Heart right ventricle (tissue), 16 donors: Measurements from ENCODE around the gene MS4A8. TPM values are rescaled to one million over a fixed set of nuclear protein-coding genes. Genes with fewer than 3 reads are reported as not detected.
"Not testable (repeated sequence)": the region's sequence is repeated elsewhere in the genome, so short reads cannot be mapped to it uniquely, and the experiment has no call there.

Source experiments
- ATAC-seq, 8 donors: fragments of 200-7000 bp; cut with Tn5 transposase; one replicate each; pipeline ENCODE4 v1.9.1; 2020; ENCODE audit warnings: mild to moderate bottlenecking in 8 of 8, moderate library complexity in 8 of 8, moderate number of reproducible peaks in 1 of 8
- DNase-seq, 2 donors: peaks; one replicate each; pipeline ENCODE4 v3.0.0-alpha.2; 2020
- H3K27ac ChIP-seq, 10 donors: fragments of 200-600 bp; sonication (generic) in 2 of 10; one replicate each; pipeline versions ENCODE4 v1.5.0 to v1.8.0; 2020 to 2022; ENCODE audit warnings: mild to moderate bottlenecking in 3 of 10
- H3K27me3 ChIP-seq, 7 donors: fragments of 200-600 bp; one replicate each; pipeline ENCODE4 v1.8.0; 2021 to 2022; ENCODE audit warnings: mild to moderate bottlenecking in 2 of 7
- H3K36me3 ChIP-seq, 9 donors: fragments of 200-600 bp; sonication (generic) in 1 of 9; one replicate each; pipeline versions ENCODE4 v1.5.0 to v1.8.0; 2020 to 2022; ENCODE audit warnings: mild to moderate bottlenecking in 2 of 9
- H3K4me1 ChIP-seq, 9 donors: fragments of 200-600 bp; sonication (generic) in 1 of 9; one replicate each; pipeline versions ENCODE4 v1.5.0 to v1.8.0; 2020 to 2022; ENCODE audit warnings: mild to moderate bottlenecking in 4 of 9
- H3K4me3 ChIP-seq, 10 donors: fragments of 200-600 bp; sonication (generic) in 2 of 10; one replicate each; pipeline versions ENCODE4 v1.5.0 to v1.8.0; 2020 to 2022; ENCODE audit warnings: mild to moderate bottlenecking in 7 of 10, moderate library complexity in 2 of 10
- H3K9me3 ChIP-seq, 11 donors: fragments of 200-600 bp in 10 of 11; sonication (generic) in 2 of 11; one replicate each; pipeline versions ENCODE4 v1.5.0 to v1.8.0; 2013 to 2022; ENCODE audit warnings: mild to moderate bottlenecking in 2 of 11, control low read depth in 1 of 11, moderate library complexity in 1 of 11
- WGBS, 2 donors: extraction: QIAGEN DNeasy Blood & Tissue Kit; methylation state at CpG; one replicate each; pipeline ENCODE4 v1.1.7; 2013; ENCODE audit warnings: inconsistent platforms in 1 of 2; 5-methylcytosine and 5-hydroxymethylcytosine counted together
- intact Hi-C, 10 donors: fragments of 100-400 bp; cut with DNase I; formaldehyde crosslinking; loops; one replicate each; pipeline versions ENCODE4 v1.11.1 to v1.14.2; 2022
- polyA plus RNA-seq, 2 donors: library from polyadenylated mRNA; stranded (reverse); fragments of 200-250 nt; gene quantifications; one replicate each; pipeline ENCODE4 v1.2.3, GENCODE V29; 2013
- total RNA-seq, 10 donors: library from RNA; stranded (reverse); fragmentation: NEBNext Ultra II Directional in 3 of 10; extraction: Animal tissue kit (Norgen Biotek cat#: 25700) in 3 of 10; gene quantifications; one replicate each; pipeline versions ENCODE4 v1.2.1 to v1.2.4, GENCODE V29; 2021 to 2023
- TF ChIP-seq, protein P1 (sequence below), 9 donors: fragments of 200-600 bp; sonication (generic) in 2 of 9; IDR thresholded peaks; one replicate each; pipeline versions ENCODE4 v1.5.0 to v1.8.0; 2021 to 2022; ENCODE audit warnings: antibody characterized with exemption in 9 of 9, mild to moderate bottlenecking in 5 of 9, moderate library complexity in 1 of 9
- donor health status: Arrhythmogenic right ventricular cardiomyopathy.
- donor health status: ischemic (EF 13 %, LVEDD 7.1; RV severe dilation, severe dysfunction).
- donor health status: healthy with polysubstance abuse.
- donor health status: DM: no; HTN: yes; CAD: no.
- donor health status: DM: no; HTN: no; CAD: no.
- donor health status: ischemic (EF 25% LVEDD 6.9; RV normal size, moderate dysfunction).
- donor health status: ischemic (EF 25% LVEDD 5.7; RV mildly dilated, moderate dysfunction).
- donor health status: healthy.
- donor health status: DM: yes; HTN: yes; CAD: no.
- donor health status: Ischemic cardiomyopathy.
- donor health status: ischemic (EF 35%, LVEDD 5.7; RV mildly dilated, moderate dysfunction).
- donor health status: nonischemic (EF 11% LVEDD 7.7; RV severe dilation, severe dysfunction).
- donor health status: DM: yes; HTN: yes; CAD: no.
- donor health status: PGD.
- donor health status: ischemic (EF 29% LVEDD 5.4; RV normal size, mild dysfunction).
- donor health status: nonischemic (EF 23%, LVEDD 6.1; RV moderate dilation, normal function).

MS4A8 gene
- total and polyA plus RNA-seq, 12 donors, result not detected

DNA sequence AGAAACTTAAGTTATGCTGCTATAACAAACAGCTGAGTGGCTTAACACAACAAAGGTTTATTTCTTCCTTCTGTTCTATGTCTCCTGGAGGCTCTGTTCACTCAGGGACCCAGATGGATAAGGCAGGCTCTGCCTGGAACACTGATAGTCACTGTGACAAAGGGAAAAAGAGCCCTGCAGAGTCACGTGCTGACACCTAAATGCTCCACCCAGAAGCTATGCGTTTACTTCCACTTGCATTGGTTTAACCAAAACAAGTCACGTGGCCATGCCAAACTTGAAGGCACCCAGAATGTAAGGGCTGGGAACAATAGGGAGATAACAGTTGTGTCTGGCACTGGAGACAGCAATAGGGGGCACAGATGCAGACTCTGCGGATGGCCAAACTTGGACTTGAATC is 53.9 kb downstream of the MS4A8 start:
- ATAC-seq (no peak), DNase-seq (no peak)
- Histone ChIP-seq H3K36me3 (no peaks in the 10 kb centered on the region), H3K27me3 (peaks cover 0 to 63% (median 40%) of the 10 kb centered on the region in 7 donors), H3K27ac (no peak overlapping the region), H3K9me3 (peaks cover 0 to 5% (median 0%) of the 10 kb centered on the region in 11 donors), H3K4me3 (no peak overlapping the region), H3K4me1 (no peaks in the 10 kb centered on the region)
- intact Hi-C loops, result no loop called here
- 51% methylated on average over 4 of the region's 4 CpGs for WGBS, 2 donors
- TF ChIP-seq, protein P1, sequence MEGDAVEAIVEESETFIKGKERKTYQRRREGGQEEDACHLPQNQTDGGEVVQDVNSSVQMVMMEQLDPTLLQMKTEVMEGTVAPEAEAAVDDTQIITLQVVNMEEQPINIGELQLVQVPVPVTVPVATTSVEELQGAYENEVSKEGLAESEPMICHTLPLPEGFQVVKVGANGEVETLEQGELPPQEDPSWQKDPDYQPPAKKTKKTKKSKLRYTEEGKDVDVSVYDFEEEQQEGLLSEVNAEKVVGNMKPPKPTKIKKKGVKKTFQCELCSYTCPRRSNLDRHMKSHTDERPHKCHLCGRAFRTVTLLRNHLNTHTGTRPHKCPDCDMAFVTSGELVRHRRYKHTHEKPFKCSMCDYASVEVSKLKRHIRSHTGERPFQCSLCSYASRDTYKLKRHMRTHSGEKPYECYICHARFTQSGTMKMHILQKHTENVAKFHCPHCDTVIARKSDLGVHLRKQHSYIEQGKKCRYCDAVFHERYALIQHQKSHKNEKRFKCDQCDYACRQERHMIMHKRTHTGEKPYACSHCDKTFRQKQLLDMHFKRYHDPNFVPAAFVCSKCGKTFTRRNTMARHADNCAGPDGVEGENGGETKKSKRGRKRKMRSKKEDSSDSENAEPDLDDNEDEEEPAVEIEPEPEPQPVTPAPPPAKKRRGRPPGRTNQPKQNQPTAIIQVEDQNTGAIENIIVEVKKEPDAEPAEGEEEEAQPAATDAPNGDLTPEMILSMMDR (IDR thresholded peaks at IDR 0.05), result no peak

DNA sequence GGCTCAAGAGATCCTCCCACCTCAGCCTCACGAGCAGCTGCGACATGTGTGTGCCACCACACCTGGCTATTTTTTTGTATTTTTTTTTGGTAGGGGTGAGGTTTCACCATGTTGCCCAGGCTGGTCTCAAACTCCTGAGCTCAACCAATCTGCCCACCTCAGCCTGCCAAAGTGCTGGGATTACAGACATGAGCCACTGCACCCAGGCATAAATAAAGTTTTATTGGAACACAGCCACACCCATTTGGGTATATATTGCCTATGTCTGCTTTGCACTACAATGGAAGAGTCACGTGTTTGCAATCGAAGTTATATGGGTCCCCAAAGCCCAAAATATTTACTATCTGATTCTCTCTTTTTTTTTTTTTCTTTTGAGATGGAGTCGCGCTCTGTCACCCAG is 55.5 kb downstream of the MS4A8 start:
- peaks cover 0 to 9% (median 0%) of the 10 kb centered on the region in 9 donors for H3K4me1 ChIP-seq
- intact Hi-C loops, result no loop called here
- ATAC-seq, result no peak
- 87 to 90% methylated on average over 6 of the region's 6 CpGs for WGBS, 2 donors
- H3K27ac ChIP-seq, result no peak overlapping the region
- H3K4me3 ChIP-seq, result no peak overlapping the region
- H3K9me3 ChIP-seq, result peaks cover 0 to 5% (median 0%) of the 10 kb centered on the region in 11 donors
- peaks cover 0 to 64% (median 40%) of the 10 kb centered on the region in 7 donors for H3K27me3 ChIP-seq
- H3K36me3 ChIP-seq, result no peaks in the 10 kb centered on the region
- no peak for DNase-seq
- TF ChIP-seq, protein P1 (IDR thresholded peaks at IDR 0.05), result no peak

DNA sequence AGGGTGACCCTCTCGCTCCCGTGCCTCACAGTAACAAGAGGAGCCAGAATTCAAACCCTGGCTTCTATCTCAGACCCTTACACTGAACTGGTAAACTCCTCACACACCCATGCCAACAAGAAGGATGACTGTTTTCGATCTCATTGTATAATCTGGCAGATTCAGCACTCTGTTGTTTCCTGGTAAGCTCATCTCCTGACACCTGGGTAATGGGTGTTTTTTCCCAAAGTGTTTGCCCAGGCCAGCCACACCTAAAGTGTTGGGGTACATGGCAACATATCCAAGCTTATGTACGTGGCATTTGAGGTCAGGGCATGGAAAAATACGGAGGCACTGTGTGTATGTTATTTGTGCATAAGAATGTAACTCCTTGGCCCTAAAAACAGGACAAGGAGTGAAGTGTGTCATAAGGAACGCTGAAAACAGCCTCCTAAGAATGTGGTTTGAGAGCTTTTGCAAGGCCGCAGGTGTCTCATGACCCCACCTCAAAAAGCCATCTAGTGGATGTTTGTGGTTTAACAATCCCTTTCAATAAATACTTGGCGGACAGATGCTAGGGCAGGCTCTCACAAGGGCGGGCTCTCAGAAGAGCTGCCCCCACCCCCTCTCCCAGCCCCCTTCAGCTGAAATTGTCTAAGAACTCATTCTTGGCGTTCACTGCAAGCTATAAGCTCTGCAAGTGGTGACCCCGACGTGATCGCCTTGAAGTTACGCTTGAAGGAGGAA is 57.1 kb downstream of the MS4A8 start, which contains the start of gene MS4A15:
Gene MS4A15 (plus strand): TSS at position 561 of the 726 bp plus-strand sequence. CDS start 6,867 bp downstream, outside the sequence.
- Histone ChIP-seq H3K27me3 (peaks cover 0 to 59% (median 36%) of the 10 kb centered on the region in 7 donors), H3K4me3 (no peak within 1 kb of the TSS), H3K36me3 (no peaks in the 10 kb centered on the region), H3K27ac (no peak within 1 kb of the TSS), H3K4me1 (peaks cover 0 to 11% (median 0%) of the 10 kb centered on the region in 9 donors), H3K9me3 (peaks cover 0 to 5% (median 0%) of the 10 kb centered on the region in 11 donors)
- no peak for ATAC-seq
- TF ChIP-seq, protein P1 (IDR thresholded peaks at IDR 0.05), result no peak
- intact Hi-C loops, result no loop called here
- no peak for DNase-seq
- WGBS, 2 donors, result 51 to 59% methylated on average over 14 of the region's 14 CpGs

DNA sequence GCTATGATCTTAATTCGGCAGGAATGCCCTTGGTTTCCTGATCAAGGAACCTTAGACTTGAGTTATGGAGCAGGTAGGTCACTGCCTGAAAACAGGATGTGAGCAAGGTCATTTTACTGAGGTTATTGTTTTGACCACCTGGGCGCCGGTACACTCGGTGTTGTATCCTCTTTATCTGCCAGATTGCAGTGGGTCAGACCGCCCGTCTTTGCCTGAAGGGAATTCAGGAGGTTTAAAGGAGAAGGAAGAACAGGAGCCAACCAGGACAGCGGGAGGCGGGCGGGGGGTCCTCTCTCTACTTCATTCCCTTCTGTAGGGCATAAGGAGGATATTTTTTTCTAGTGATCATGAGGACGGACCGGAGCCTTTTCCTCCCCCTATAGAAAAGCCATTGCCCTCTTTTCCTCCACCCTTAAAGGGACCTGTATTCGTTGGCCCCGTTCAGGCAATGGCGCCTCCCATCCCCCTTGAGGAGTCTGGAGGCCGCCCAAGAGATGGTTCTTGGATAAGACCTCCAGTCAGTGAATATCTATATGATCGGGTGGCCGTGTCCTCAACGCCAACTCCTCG is 57.9 kb downstream of the MS4A8 start:
- Histone ChIP-seq H3K9me3 (peaks cover 0 to 5% (median 0%) of the 10 kb centered on the region in 11 donors), H3K4me1 (peaks cover 0 to 11% (median 0%) of the 10 kb centered on the region in 9 donors), H3K27me3 (peaks cover 0 to 50% (median 28%) of the 10 kb centered on the region in 7 donors), H3K36me3 (no peaks in the 10 kb centered on the region), H3K4me3 (no peak overlapping the region), H3K27ac (no peak overlapping the region)
- DNase-seq (no peak), ATAC-seq (no peak)
- TF ChIP-seq, protein P1 (IDR thresholded peaks at IDR 0.05), result no peak
- intact Hi-C loops, result no loop called here
- WGBS, 2 donors, result 86 to 93% methylated on average over 19 of the region's 19 CpGs

DNA sequence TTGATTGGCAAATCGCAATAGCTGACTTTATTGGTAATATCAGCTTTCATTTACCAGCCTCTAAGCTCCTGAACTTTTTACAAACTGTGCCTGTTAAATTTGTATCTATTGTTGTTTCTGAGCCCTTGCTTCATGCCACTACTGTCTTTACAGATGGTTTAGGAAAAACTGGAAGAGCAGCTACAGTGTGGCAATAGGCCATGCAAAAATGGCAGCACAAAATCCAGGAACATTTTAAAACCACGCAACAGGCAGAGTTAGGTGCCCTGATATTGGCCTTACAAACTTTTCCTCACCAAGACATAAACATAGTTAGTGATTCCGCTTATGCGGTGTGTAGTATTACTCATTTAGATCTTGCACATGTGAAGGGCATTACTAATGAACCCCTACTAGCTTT is 59.3 kb downstream of the MS4A8 start:
- intact Hi-C loops, H3K36me3 ChIP-seq: not testable (repeated sequence)

DNA sequence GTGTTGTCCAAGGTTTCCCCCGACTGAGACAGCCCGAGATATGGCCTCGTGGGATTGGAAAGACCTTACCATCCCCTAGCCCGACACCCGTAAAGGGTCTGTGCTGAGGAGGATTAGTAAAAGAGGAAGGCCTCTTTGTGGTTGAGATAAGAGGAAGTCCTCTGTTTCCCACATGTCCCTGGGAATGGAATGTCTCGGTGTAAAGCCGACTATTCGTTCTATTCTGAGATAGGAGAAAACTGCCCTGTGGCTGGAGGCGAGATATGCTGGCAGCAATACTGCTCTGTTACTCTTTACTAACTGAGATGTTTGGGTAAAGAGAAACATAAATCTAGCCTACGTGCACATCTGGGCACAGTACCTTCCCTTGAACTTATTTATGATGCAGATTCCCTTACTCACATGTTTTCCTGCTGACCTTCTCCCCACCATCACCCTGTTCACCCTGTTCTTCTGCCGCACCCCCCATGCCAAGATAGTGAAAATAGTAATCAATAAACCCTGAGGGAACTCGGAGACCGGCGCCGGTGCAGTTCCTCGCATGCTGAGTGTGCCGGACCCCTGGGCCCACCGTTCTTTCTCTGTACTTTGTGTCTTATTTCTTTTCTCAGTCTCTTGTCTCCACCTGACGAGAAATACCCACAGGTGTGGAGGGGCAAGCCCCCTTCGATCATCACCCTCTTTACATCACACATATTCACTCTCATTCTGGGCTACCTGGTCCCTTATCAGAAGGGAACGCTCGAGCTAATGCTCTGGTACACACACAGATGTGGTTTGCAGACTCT is 60.2 kb downstream of the MS4A8 start:
- peaks cover 0 to 53% (median 29%) of the 10 kb centered on the region in 7 donors for H3K27me3 ChIP-seq
- 53 to 54% methylated on average over 22 of the region's 22 CpGs for WGBS, 2 donors
- intact Hi-C loops, H3K27ac ChIP-seq, DNase-seq, H3K4me3 ChIP-seq, H3K36me3 ChIP-seq, ATAC-seq, H3K9me3 ChIP-seq: not testable (repeated sequence)
- H3K4me1 ChIP-seq, result peaks cover 0 to 11% (median 0%) of the 10 kb centered on the region in 9 donors

More for the DNA sequence above, 59.3 kb downstream of the MS4A8 start:
- not testable (repeated sequence) for H3K27ac ChIP-seq, H3K9me3 ChIP-seq, DNase-seq, H3K4me3 ChIP-seq, ATAC-seq
- Histone ChIP-seq H3K4me1 (peaks cover 0 to 11% (median 0%) of the 10 kb centered on the region in 9 donors), H3K27me3 (peaks cover 0 to 47% (median 34%) of the 10 kb centered on the region in 7 donors)
- 93 to 97% methylated on average over 4 of the region's 4 CpGs for whole genome bisulfite sequencing, 2 donors
